Testis (tissue), 2 donors: ENCODE measurements around the gene CNTN2.

Experiments used
- POLR2A ChIP-seq: fragments of 450-650 bp; IDR thresholded peaks from one replicate; pipeline ENCODE4 v1.6.1; 2017; ENCODE audit warnings: antibody characterized with exemption, mild to moderate bottlenecking, moderate library complexity
- TF ChIP-seq, protein P1 (sequence below), 3 experiments: fragments of 450-650 bp in 2 of 3; fragments of 200-600 bp in 1 of 3; sonication (generic) in 1 of 3; IDR thresholded peaks; one replicate each; pipeline ENCODE4 v1.5.1; 2016 to 2019; ENCODE audit warnings: antibody characterized with exemption in 3 of 3, mild to moderate bottlenecking in 2 of 3, moderate library complexity in 1 of 3

DNA sequence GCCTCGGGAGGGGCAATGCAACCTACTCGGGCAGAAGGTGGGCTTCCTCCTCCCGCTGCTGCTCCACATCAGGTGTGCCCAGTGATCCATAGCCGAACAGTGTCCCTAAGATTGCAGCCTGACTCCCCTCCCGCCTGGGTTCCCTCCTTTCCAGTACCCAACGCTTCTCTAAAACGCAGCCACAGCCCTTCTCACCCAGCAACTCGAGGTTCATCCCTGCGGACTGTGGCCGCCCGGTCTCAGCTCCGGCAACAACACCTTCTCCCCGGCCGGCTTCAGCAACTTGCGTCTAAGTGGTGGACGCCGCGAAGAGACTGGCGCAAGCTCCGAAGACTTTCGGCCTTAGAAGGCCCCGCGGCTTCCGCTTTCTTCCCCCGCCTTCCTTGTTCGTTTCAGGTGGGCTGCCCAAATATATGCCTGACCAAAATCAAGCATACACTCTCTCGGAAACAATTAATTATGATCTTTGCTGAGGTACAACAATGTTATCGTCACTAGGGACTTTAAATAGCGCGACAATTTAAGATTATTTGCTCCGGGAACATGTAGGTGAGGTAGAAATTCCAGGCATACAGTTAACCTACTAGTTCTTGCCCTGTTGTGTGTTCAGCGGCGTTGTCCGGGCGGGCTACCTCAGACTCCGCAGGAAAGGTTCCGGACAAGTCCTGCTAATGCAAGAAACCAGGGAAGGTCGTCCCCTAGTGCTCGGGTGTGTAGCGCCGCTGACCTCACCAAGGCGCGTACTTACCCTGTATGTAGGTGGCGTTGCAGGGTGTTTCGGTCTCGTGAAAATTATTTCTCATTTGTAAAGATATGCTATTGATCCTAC is 78.9 kb downstream of the CNTN2 start, which contains the start of gene RBBP5:
- TF ChIP-seq, protein P1, sequence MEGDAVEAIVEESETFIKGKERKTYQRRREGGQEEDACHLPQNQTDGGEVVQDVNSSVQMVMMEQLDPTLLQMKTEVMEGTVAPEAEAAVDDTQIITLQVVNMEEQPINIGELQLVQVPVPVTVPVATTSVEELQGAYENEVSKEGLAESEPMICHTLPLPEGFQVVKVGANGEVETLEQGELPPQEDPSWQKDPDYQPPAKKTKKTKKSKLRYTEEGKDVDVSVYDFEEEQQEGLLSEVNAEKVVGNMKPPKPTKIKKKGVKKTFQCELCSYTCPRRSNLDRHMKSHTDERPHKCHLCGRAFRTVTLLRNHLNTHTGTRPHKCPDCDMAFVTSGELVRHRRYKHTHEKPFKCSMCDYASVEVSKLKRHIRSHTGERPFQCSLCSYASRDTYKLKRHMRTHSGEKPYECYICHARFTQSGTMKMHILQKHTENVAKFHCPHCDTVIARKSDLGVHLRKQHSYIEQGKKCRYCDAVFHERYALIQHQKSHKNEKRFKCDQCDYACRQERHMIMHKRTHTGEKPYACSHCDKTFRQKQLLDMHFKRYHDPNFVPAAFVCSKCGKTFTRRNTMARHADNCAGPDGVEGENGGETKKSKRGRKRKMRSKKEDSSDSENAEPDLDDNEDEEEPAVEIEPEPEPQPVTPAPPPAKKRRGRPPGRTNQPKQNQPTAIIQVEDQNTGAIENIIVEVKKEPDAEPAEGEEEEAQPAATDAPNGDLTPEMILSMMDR (IDR thresholded peaks at IDR 0.05): peak; percentile 45 to 69 (median 57)
- no peak for TF ChIP-seq POLR2A
